A549 (cell line): ENCODE data around the gene SRSF4. TPM values are rescaled to one million over a fixed set of nuclear protein-coding genes. Genes with fewer than 3 reads are reported as not detected.

Experiments
- ATAC-seq, 2 experiments: fragments of 200-7000 bp in 1 of 2; fragments of >200 bp in 1 of 2; cut with Nextera tagmentation in 1 of 2; cut with Tn5 transposase in 1 of 2; 3 replicates each; pipeline versions ENCODE4 v1.8.0 to v1.9.1; 2018 to 2020; ENCODE audit warnings: mild to moderate bottlenecking in 1 of 2, moderate library complexity in 1 of 2
- CTCF ChIA-PET: fragments of 300-600 bp; sonication (Branson Sonifier 250); formaldehyde crosslinking; extraction: SDS; loops from one replicate; lab custom pipeline; 2021; ENCODE audit warnings: antibody characterized with exemption, inconsistent platforms; lab: Yijun Ruan, JAX
- POLR2A ChIA-PET: fragments of 350-600 bp; formaldehyde crosslinking; extraction: SDS; loops from one replicate; lab custom pipeline; 2021; ENCODE audit warnings: antibody characterized with exemption, inconsistent platforms; lab: Yijun Ruan, JAX
- DNase-seq, 2 experiments: peaks; one replicate each; pipeline versions ENCODE4 v3.0.0 to v3.0.0-alpha.2; 2011 to 2016; ENCODE audit warnings: low read depth in 1 of 2, low spot score in 1 of 2
- FAIRE-seq: peaks from 2 replicates; lab custom pipeline; 2011; peaks lifted over from hg19 to GRCh38; lab: Jason Lieb, UNC
- H3K27ac ChIP-seq, 2 experiments: fragments of >200 bp; sonication (Bioruptor Twin); formaldehyde crosslinking; 3 replicates each; pipeline ENCODE4 v1.5.1; 2016 to 2017
- H3K4me1 ChIP-seq: fragments of >200 bp; sonication (Bioruptor Twin); formaldehyde crosslinking; 3 replicates; pipeline ENCODE4 v1.6.1; 2016
- H3K4me2 ChIP-seq: fragments of >200 bp; sonication (Bioruptor Twin); formaldehyde crosslinking; 3 replicates; pipeline ENCODE4 v1.6.1; 2016
- H3K4me3 ChIP-seq: fragments of >200 bp; sonication (Bioruptor Twin); formaldehyde crosslinking; 3 replicates; pipeline ENCODE4 v1.5.1; 2016
- H3K9me3 ChIP-seq: fragments of >200 bp; sonication (Bioruptor Twin); formaldehyde crosslinking; 3 replicates; pipeline ENCODE4 v1.6.1; 2016
- CBX2 ChIP-seq: fragments of 200-600 bp; sonication (generic); IDR thresholded peaks from 2 replicates; pipeline ENCODE4 v1.6.1; 2016; ENCODE audit warnings: low read depth, mild to moderate bottlenecking, borderline replicate concordance
- CBX8 ChIP-seq: fragments of 200-600 bp; sonication (generic); IDR thresholded peaks from 2 replicates; pipeline ENCODE4 v1.6.1; 2016
- CEBPB ChIP-seq, 2 experiments: fragments of >200 bp in 1 of 2; sonication (Bioruptor Twin) in 1 of 2; formaldehyde crosslinking in 1 of 2; IDR thresholded peaks; 2 replicates each; pipeline ENCODE4 v1.6.1; 2012 to 2016
- CHD2 ChIP-seq: fragments of 150-350 bp; IDR thresholded peaks from 2 replicates; pipeline ENCODE4 v1.6.1; 2014; ENCODE audit warnings: low read length; ENCODE audit not compliant: partially characterized antibody
- ESRRA ChIP-seq: fragments of 150-350 bp; IDR thresholded peaks from 2 replicates; pipeline ENCODE4 v1.6.1; 2014; ENCODE audit warnings: mild to moderate bottlenecking, low read length, borderline replicate concordance
- FOSB ChIP-seq: fragments of 250-450 bp; sonication (Bioruptor Pico); IDR thresholded peaks from 2 replicates; pipeline ENCODE4 v1.5.0; 2020; ENCODE audit warnings: mild to moderate bottlenecking, moderate library complexity
- FOXS1 ChIP-seq: fragments of 250-450 bp; sonication (Bioruptor Pico); IDR thresholded peaks from 2 replicates; pipeline ENCODE4 v1.5.0; 2020; ENCODE audit warnings: mild to moderate bottlenecking, moderate library complexity
- GATA3 ChIP-seq: IDR thresholded peaks from 2 replicates; pipeline ENCODE4 v1.6.1; 2012; ENCODE audit warnings: borderline replicate concordance
- HDAC2 ChIP-seq: fragments of 200-600 bp; sonication (generic); IDR thresholded peaks from 2 replicates; pipeline ENCODE4 v1.6.1; 2016
- HOXA7 ChIP-seq: fragments of 250-450 bp; sonication (Bioruptor Pico); IDR thresholded peaks from 2 replicates; pipeline ENCODE4 v1.5.0; 2020; ENCODE audit warnings: mild to moderate bottlenecking, moderate library complexity
- HOXB13 ChIP-seq: fragments of 250-450 bp; sonication (Bioruptor Pico); IDR thresholded peaks from 2 replicates; pipeline ENCODE4 v1.5.0; 2020; ENCODE audit warnings: low read depth, mild to moderate bottlenecking, moderate library complexity
- HOXB5 ChIP-seq: fragments of 250-450 bp; sonication (Bioruptor Pico); IDR thresholded peaks from 2 replicates; pipeline ENCODE4 v1.5.0; 2020; ENCODE audit warnings: mild to moderate bottlenecking, moderate library complexity
- JUN ChIP-seq, 2 experiments: fragments of >200 bp; sonication (Bioruptor Twin); formaldehyde crosslinking; IDR thresholded peaks; 2 replicates in 1 of 2; 3 replicates in 1 of 2; pipeline ENCODE4 v1.6.1; 2016 to 2017
- JUNB ChIP-seq: fragments of >200 bp; sonication (Bioruptor Twin); formaldehyde crosslinking; IDR thresholded peaks from 2 replicates; pipeline ENCODE4 v1.6.1; 2016
- KDM1A ChIP-seq: fragments of 200-600 bp; sonication (generic); IDR thresholded peaks from 2 replicates; pipeline ENCODE4 v1.6.1; 2016; ENCODE audit warnings: low read depth, mild to moderate bottlenecking
- MAFK ChIP-seq: fragments of 450-650 bp; IDR thresholded peaks from 2 replicates; pipeline ENCODE4 v1.6.1; 2014; ENCODE audit not compliant: partially characterized antibody
- MAX ChIP-seq: IDR thresholded peaks from 2 replicates; pipeline ENCODE4 v1.6.1; 2012
- MAZ ChIP-seq: fragments of 150-350 bp; IDR thresholded peaks from 2 replicates; pipeline ENCODE4 v1.6.1; 2014; ENCODE audit warnings: antibody characterized with exemption, low read depth, low read length, borderline replicate concordance
- NFE2L2 ChIP-seq: fragments of 150-350 bp; conservative IDR thresholded peaks from 2 replicates; pipeline ENCODE4 v1.6.1; 2014; ENCODE audit warnings: low read length
- PBX3 ChIP-seq: IDR thresholded peaks from 2 replicates; pipeline ENCODE4 v1.6.1; 2012
- PHF8 ChIP-seq: fragments of 200-600 bp; sonication (generic); IDR thresholded peaks from 2 replicates; pipeline ENCODE4 v1.6.1; 2016; ENCODE audit warnings: low read depth, mild to moderate bottlenecking, antibody characterized with exemption, moderate library complexity, borderline replicate concordance
- POLR2A ChIP-seq: IDR thresholded peaks from 2 replicates; pipeline ENCODE4 v1.6.1; 2012; ENCODE audit warnings: mild to moderate bottlenecking, low read length
- RFX5 ChIP-seq: fragments of 450-650 bp; IDR thresholded peaks from 2 replicates; pipeline ENCODE4 v1.7.1; 2014; ENCODE audit warnings: antibody characterized with exemption, mild to moderate bottlenecking, moderate library complexity
- RNF2 ChIP-seq: fragments of 200-600 bp; sonication (generic); IDR thresholded peaks from 2 replicates; pipeline ENCODE4 v1.6.1; 2016; ENCODE audit warnings: low read depth, mild to moderate bottlenecking, antibody characterized with exemption, moderate library complexity, borderline replicate concordance
- TFCP2L1 ChIP-seq: fragments of 250-450 bp; sonication (Bioruptor Pico); IDR thresholded peaks from 2 replicates; pipeline ENCODE4 v1.5.0; 2021; ENCODE audit warnings: mild to moderate bottlenecking
- ZC3H11A ChIP-seq: fragments of 450-650 bp; IDR thresholded peaks from 2 replicates; pipeline ENCODE4 v1.6.1; 2014; ENCODE audit warnings: antibody characterized with exemption, mild to moderate bottlenecking
- ZFP36 ChIP-seq: fragments of 450-650 bp; IDR thresholded peaks from 2 replicates; pipeline ENCODE4 v1.6.1; 2014; ENCODE audit warnings: borderline replicate concordance; ENCODE audit not compliant: partially characterized antibody
- ZNF302 ChIP-seq: fragments of 250-450 bp; sonication (Bioruptor Pico); IDR thresholded peaks from 2 replicates; pipeline ENCODE4 v1.9.0; 2021; ENCODE audit warnings: inconsistent platforms, mild to moderate bottlenecking, moderate library complexity
- ZSCAN20 ChIP-seq: fragments of 250-450 bp; sonication (Bioruptor Pico); IDR thresholded peaks from 2 replicates; pipeline ENCODE4 v1.8.0; 2022; ENCODE audit warnings: mild to moderate bottlenecking, moderate library complexity
- WGBS: methylation state at CpG from one replicate; pipeline ENCODE4 v1.1.6; 2017; ENCODE audit errors: missing lambda C conversion rate; 5-methylcytosine and 5-hydroxymethylcytosine counted together
- polyA plus RNA-seq, 4 experiments: library from polyadenylated mRNA; depleted of rRNA in 3 of 4; stranded (reverse); fragments of >200 nt; fragmentation: RNase III in 1 of 4; extraction: RNeasy Plus Mini Kit Qiagen cat#74134 plus additional on column Dnase treatment in 1 of 4; gene quantifications; 2 replicates in 3 of 4; 3 replicates in 1 of 4; pipeline ENCODE4 v1.2.3, GENCODE V29; 2011 to 2017
- TF ChIP-seq, protein P1 (sequence below): fragments of 200-600 bp; sonication (generic); IDR thresholded peaks from 2 replicates; pipeline ENCODE4 v1.6.1; 2016; ENCODE audit warnings: antibody characterized with exemption, mild to moderate bottlenecking, moderate library complexity
- TF ChIP-seq, protein P2 (sequence below): fragments of >200 bp; sonication (Bioruptor Twin); formaldehyde crosslinking; IDR thresholded peaks from 2 replicates; pipeline ENCODE4 v1.6.1; 2016

The SRSF4 gene
- polyA plus RNA-seq, 2 of the 4 experiments (the other 2 are of a cell fraction) = 45.6 to 64.5 TPM

- TF ChIP-seq, protein P1, sequence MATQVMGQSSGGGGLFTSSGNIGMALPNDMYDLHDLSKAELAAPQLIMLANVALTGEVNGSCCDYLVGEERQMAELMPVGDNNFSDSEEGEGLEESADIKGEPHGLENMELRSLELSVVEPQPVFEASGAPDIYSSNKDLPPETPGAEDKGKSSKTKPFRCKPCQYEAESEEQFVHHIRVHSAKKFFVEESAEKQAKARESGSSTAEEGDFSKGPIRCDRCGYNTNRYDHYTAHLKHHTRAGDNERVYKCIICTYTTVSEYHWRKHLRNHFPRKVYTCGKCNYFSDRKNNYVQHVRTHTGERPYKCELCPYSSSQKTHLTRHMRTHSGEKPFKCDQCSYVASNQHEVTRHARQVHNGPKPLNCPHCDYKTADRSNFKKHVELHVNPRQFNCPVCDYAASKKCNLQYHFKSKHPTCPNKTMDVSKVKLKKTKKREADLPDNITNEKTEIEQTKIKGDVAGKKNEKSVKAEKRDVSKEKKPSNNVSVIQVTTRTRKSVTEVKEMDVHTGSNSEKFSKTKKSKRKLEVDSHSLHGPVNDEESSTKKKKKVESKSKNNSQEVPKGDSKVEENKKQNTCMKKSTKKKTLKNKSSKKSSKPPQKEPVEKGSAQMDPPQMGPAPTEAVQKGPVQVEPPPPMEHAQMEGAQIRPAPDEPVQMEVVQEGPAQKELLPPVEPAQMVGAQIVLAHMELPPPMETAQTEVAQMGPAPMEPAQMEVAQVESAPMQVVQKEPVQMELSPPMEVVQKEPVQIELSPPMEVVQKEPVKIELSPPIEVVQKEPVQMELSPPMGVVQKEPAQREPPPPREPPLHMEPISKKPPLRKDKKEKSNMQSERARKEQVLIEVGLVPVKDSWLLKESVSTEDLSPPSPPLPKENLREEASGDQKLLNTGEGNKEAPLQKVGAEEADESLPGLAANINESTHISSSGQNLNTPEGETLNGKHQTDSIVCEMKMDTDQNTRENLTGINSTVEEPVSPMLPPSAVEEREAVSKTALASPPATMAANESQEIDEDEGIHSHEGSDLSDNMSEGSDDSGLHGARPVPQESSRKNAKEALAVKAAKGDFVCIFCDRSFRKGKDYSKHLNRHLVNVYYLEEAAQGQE = no peak
- no peak for TF ChIP-seq ZSCAN20 (CRISPR knock-in tag)
- no peak for TF ChIP-seq FOXS1 (CRISPR knock-in tag)
- no peak overlapping the region for H3K4me2 ChIP-seq
- POLR2A ChIA-PET = interaction anchor here (0.5 to 1.5 kb wide), 2 partner anchors 36 to 163 kb away, joined by 3 read pairs; partner anchors contain the start of gene SRSF4
- no peak overlapping the region for H3K27ac ChIP-seq
- CTCF ChIA-PET = interaction anchor here (1.1 kb wide), 1 partner anchor 19 kb away, joined by 5 read pairs; the partner anchor contains the start of gene PTPRU
- no peaks in the 10 kb centered on the region for H3K4me1 ChIP-seq
- FAIRE-seq (no peak), DNase-seq (no peak), ATAC-seq (no peak)
- WGBS = 100% methylated on average over 2 of the region's 2 CpGs
- no peaks in the 10 kb centered on the region for H3K9me3 ChIP-seq
- H3K4me3 ChIP-seq = no peak overlapping the region
Observed at GRCh38 chr1:29217633-29218032, 35.9 kb upstream of the SRSF4 start.

DNA sequence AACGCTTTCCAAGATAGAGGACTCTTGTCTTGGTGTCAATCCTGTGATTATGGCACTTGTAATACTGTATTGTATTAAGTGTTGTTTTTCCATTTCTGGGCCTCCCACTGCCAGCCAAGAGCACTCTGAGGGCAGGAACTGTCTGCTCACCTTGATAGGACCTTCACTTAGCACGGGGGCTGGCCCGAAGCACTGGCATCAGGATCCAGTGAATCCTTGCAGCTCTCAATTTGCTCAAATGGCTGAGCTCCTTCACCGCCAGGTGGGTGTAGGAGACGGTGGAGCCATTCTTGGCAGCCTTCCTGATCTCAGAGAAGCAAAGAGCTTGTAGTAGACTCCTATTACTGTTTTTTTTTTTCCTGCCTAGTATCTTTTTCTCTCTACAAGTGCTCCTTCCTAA, 31.4 kb upstream of the SRSF4 start:
- WGBS = 100% methylated on average over 5 of the region's 5 CpGs
- FAIRE-seq = no peak

DNA sequence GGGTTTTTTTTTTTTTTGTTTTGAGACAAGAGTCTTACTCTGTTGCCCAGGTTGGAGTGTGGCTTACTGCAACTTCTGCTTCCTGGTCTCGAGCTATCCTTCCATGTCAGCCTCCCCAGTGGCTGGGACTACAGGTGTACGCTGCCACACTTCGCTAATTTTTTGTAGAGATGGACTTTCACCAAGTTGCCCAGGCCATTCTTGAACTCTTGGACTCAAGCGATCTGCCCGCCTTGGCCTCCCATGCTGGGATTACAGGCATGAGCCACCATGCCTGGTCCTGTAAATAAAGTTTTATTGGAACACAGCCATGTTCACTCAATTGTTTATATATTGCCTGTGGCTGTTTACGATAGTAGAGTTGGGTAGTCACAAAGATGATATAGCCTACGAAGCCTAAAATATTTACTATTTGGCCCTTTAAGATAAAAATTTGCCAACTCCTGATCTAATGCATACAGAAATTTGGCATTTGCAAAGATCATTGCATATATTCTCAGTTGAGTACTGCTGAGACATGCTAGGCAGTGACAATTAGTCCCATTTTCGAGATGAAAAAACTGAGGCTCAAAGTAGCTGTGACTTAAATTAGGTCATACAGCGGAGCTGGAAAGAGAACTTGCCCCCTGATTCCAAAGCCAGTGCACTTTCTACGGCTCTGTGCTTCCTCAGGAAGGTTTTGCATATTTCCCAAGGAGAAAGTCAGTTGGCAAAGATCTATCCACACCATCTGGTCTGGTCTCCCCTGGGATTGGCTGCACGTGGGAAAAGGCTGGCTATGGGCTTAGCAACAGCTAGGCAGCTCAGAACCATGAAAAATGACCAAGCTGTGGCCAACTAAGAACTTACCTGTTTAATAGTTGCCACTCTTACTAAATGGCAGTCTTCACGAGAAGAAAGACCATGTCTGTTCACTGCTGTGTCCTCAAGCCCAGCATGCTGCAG, 29.7 kb upstream of the SRSF4 start:
- no peak for FAIRE-seq
- ATAC-seq = no peak
- DNase-seq = no peak
- TF ChIP-seq CHD2 (no peak), MAX (no peak), HOXA7 (CRISPR knock-in tag) (no peak), JUNB (no peak), ZNF302 (no peak), POLR2A (no peak), CBX2 (no peak), TFCP2L1 (CRISPR knock-in tag) (no peak), GATA3 (no peak), MAFK (no peak), ESRRA (no peak), KDM1A (no peak), ZC3H11A (no peak), CEBPB (IDR thresholded peaks at IDR 0.05) (no peak), MAZ (no peak), FOSB (CRISPR knock-in tag) (no peak), RNF2 (no peak), NFE2L2 (no peak)
- TF ChIP-seq, protein P2, sequence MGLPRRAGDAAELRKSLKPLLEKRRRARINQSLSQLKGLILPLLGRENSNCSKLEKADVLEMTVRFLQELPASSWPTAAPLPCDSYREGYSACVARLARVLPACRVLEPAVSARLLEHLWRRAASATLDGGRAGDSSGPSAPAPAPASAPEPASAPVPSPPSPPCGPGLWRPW = no peak
- Histone ChIP-seq H3K4me2 (no peak overlapping the region), H3K9me3 (no peaks in the 10 kb centered on the region), H3K27ac (no peak overlapping the region), H3K4me3 (no peak overlapping the region), H3K4me1 (no peaks in the 10 kb centered on the region)
- ChIA-PET CTCF (interaction anchor here (0.6 kb wide), 1 partner anchor 11 kb away, joined by 4 read pairs; no protein-coding TSS in a partner anchor), POLR2A (no interaction called here)
- WGBS = 93% methylated on average over 12 of the region's 12 CpGs

More for the DNA sequence above, 31.4 kb upstream of the SRSF4 start:
- CTCF ChIA-PET = interaction anchor here (1.0 kb wide), 1 partner anchor 336 kb away, joined by 3 read pairs; no protein-coding TSS in a partner anchor
- DNase-seq (no peak), ATAC-seq (no peak)
- no peak for TF ChIP-seq ZFP36
- no peak for TF ChIP-seq RFX5
- no peak for TF ChIP-seq PBX3
- no peak for TF ChIP-seq JUN (IDR thresholded peaks at IDR 0.05)
- no peak for TF ChIP-seq HOXB5 (CRISPR knock-in tag)
- no peak for TF ChIP-seq RNF2
- no peak for TF ChIP-seq FOXS1 (CRISPR knock-in tag)
- no peak for TF ChIP-seq NFE2L2
- no peak for TF ChIP-seq POLR2A
- no peak for TF ChIP-seq HOXB13 (CRISPR knock-in tag)
- TF ChIP-seq HDAC2 = no peak
- TF ChIP-seq CBX8 = no peak
- no peak for TF ChIP-seq PHF8
- TF ChIP-seq ZNF302 = no peak
- Histone ChIP-seq H3K4me3 (no peak overlapping the region), H3K27ac (no peak overlapping the region), H3K4me2 (no peak overlapping the region), H3K9me3 (no peaks in the 10 kb centered on the region), H3K4me1 (no peaks in the 10 kb centered on the region)
- POLR2A ChIA-PET = interaction anchor here (0.6 kb wide), 1 partner anchor 32 kb away, joined by 3 read pairs; no protein-coding TSS in a partner anchor
